ENCODE measurements around the gene WWOX. TPM values are rescaled to one million over a fixed set of nuclear protein-coding genes. Genes with fewer than 3 reads are reported as not detected.

WWOX gene
- total RNA-seq, 1 donor from 2014 or later: 29.6 TPM

DNA sequence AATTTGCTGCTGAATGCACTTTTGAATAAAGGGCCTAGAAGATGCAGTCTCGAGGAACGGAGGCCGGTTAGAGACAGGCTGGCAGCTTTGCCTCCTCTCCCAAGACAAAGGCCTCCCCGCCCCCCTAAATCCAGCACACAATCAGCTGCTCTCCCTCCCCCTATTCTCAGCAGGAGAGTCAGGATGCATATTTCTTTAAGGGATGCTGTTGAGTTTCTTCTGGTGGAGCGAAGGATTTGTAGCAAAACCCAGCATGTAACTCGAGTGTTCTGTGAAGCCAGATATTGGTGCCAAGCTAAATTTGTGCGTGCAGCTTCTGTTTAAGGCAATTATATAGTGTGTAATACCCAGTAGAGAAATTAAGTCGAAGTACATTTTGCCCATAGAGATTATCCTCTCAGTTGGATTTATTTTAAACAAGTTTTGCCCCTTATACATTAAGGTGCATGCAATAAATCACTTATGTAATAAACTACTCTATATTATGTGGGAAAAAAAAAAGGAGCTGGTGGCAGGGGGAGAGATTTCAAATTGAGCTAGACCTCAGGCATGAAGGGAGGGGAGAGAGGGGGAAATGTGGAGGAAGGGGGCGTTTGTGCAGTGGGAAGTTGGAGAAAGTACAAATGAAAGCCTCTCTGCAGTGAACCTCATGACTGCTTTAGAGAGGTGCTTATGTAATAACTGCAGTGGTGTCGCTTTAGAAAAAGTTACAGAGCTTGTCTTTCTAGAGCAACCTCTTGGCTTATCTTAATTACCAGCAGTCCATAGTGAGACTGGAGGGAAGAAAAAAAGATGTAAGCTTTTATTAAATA lies 901.9 kb downstream of the WWOX start:
- TF ChIP-seq CTCF (conservative IDR thresholded peaks at IDR 0.05; ENCODE audit: low read depth, low read length): no peak
- no peak overlapping the region for H3K4me3 ChIP-seq (ENCODE audit: low read depth, low read length)
- no peak for DNase-seq (ENCODE audit: low read depth)

DNA sequence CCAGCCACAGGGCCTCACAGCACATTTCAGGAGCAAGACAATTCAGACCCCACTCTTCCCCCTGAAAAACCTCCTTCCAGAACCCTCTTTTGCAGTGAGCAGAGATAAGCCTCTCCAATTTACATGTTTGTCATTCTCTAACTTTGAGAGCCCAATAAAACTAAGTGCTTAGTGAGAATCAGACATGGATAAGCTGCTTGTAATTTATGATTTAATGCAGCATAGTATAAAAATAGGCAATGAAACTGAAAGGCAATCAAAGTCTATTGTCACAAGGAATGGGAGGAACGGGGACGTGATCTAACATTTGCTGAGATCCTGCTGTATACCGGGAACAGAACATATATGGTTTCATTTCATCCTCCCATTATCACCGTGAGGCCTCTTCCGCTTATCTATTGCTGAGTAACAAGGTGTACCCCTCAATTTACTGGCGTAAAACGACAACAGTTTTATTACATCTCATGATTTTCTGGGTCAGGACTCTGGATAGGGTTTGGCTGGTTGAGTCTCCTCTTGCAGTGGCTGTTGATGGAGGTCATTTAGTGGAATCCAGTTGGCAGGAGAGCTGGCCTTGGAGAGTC lies 903.7 kb downstream of the WWOX start:
- no peak for TF ChIP-seq CTCF (conservative IDR thresholded peaks at IDR 0.05; ENCODE audit: low read depth, low read length)
- H3K4me3 ChIP-seq (ENCODE audit: low read depth, low read length): no peak overlapping the region
- DNase-seq (ENCODE audit: low read depth): no peak

DNA sequence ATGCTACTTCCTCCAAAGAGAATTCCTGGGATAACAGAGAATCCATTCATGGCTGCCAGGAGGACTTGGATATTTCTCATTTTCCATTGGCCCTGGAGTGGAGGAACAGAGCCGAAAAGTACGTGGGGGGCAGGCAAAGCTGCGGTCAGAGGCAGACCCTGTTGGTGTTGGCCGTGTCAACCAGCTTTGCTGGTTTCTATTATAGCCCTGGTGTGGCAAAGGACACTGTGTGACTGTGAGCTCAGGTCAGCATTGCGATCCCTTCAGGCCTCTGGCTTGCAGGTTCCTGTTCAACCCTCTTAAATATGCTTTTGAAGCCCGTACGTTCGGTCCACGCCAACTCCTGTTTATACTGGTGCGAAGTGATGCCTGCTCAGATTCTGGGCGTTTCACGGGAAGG lies 904.9 kb downstream of the WWOX start:
- TF ChIP-seq CTCF (conservative IDR thresholded peaks at IDR 0.05; ENCODE audit: low read depth, low read length): no peak
- DNase-seq (ENCODE audit: low read depth): no peak
- H3K4me3 ChIP-seq (ENCODE audit: low read depth, low read length): no peak overlapping the region

DNA sequence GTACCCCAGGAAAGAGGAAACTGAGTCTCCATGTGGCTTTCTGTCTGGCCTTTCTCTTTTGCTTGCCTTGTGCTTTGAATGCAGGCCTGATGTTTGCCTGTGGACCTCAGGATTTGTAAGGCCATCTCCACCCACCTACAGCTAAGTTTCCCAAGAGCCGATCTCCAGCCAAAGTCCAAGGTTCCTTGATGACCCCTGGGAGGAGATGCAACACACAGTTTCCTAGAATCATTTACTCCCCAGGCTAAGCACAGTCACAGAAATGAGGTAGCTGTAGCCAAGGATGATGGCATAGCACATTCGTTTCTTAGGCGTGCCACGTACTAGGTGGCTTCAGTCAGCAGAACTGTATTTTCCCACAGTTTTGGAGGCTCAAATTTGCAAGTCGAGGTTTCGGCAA lies 905.6 kb downstream of the WWOX start:
- no peak overlapping the region for H3K4me3 ChIP-seq (ENCODE audit: low read depth, low read length)
- no peak for DNase-seq (ENCODE audit: low read depth)
- no peak for TF ChIP-seq CTCF (conservative IDR thresholded peaks at IDR 0.05; ENCODE audit: low read depth, low read length)

GRCh38 chr16:79006206-79006605 lies 906.8 kb downstream of the WWOX start:
- no peak for DNase-seq (ENCODE audit: low read depth)
- TF ChIP-seq CTCF (conservative IDR thresholded peaks at IDR 0.05; ENCODE audit: low read depth, low read length): no peak
- H3K4me3 ChIP-seq (ENCODE audit: low read depth, low read length): no peak overlapping the region

GRCh38 chr16:79006765-79007164 lies 907.3 kb downstream of the WWOX start:
- no peak for TF ChIP-seq CTCF (conservative IDR thresholded peaks at IDR 0.05; ENCODE audit: low read depth, low read length)
- no peak overlapping the region for H3K4me3 ChIP-seq (ENCODE audit: low read depth, low read length)
- no peak for DNase-seq (ENCODE audit: low read depth)

- H3K4me3 ChIP-seq (ENCODE audit: low read depth, low read length): no peak overlapping the region
- DNase-seq (ENCODE audit: low read depth): no peak
These were observed 908.2 kb downstream of the WWOX start for GRCh38 chr16:79007614-79008013.

More at GRCh38 chr16:79007614-79008013, 908.2 kb downstream of the WWOX start:
- no peak for TF ChIP-seq CTCF (conservative IDR thresholded peaks at IDR 0.05; ENCODE audit: low read depth, low read length)

Measured in epithelial cell of proximal tubule (primary cell).